NCI-H524 (cell line): ENCODE results near the gene SLITRK4.
A peak's percentile ranks its signal among the peaks of the same experiment; 100 is the strongest.

Source experiments
- DNase-seq, 2 experiments: peaks; one replicate each; lab custom pipeline; 2025; lab: John Stamatoyannopoulos, UW

SLITRK4 gene

GRCh38 chrX:143635915-143636314, at the start of gene SLITRK4:
SLITRK4 (minus strand) TSS chrX:143636101; CDS start chrX:143631108, 4,993 bp downstream.
- DNase-seq, result peak; percentile 15 to 47

- DNase-seq, result peak in 1 of 2 experiments; percentile 20
Observed at GRCh38 chrX:143683486-143683885, 47.6 kb upstream of the SLITRK4 start.

- DNase-seq, result peak in 1 of 2 experiments; percentile 41
Observed at GRCh38 chrX:143674926-143675325, 39.0 kb upstream of the SLITRK4 start.

- DNase-seq, result peak; percentile 28 to 55
Observed at GRCh38 chrX:143669395-143669794, 33.5 kb upstream of the SLITRK4 start.

GRCh38 chrX:143664302-143664701, 28.4 kb upstream of the SLITRK4 start:
- peak in 1 of 2 experiments; percentile 28 for DNase-seq

GRCh38 chrX:143663755-143664154, 27.9 kb upstream of the SLITRK4 start:
- peak in 1 of 2 experiments; percentile 62 for DNase-seq

- DNase-seq, result peak; percentile 79 to 93
Observed at GRCh38 chrX:143661286-143661685, 25.4 kb upstream of the SLITRK4 start.

- peak; percentile 60 to 69 for DNase-seq
Observed at GRCh38 chrX:143648705-143649104, 12.8 kb upstream of the SLITRK4 start.

GRCh38 chrX:143642426-143642825, 6.5 kb upstream of the SLITRK4 start:
- DNase-seq, result no peak

GRCh38 chrX:143636831-143637230, 930 bp upstream of the SLITRK4 start:
- no peak for DNase-seq

- DNase-seq, result peak; percentile 41 to 49
Observed at GRCh38 chrX:143634663-143635455, 1.0 kb downstream of the SLITRK4 start.

- DNase-seq, result peak in 1 of 2 experiments; percentile 44
Observed at GRCh38 chrX:143634309-143634662, 1.6 kb downstream of the SLITRK4 start.

GRCh38 chrX:143633461-143634308, 2.2 kb downstream of the SLITRK4 start:
- DNase-seq, result peak; percentile 29 to 54

- DNase-seq, result peak in 1 of 2 experiments; percentile 24
Observed at GRCh38 chrX:143632625-143633410, 3.1 kb downstream of the SLITRK4 start.

- DNase-seq, result no peak
Observed at GRCh38 chrX:143623657-143624056, 12.2 kb downstream of the SLITRK4 start.

GRCh38 chrX:143621276-143621675, 14.6 kb downstream of the SLITRK4 start:
- no peak for DNase-seq

GRCh38 chrX:143615851-143616250, 20.1 kb downstream of the SLITRK4 start:
- DNase-seq, result no peak

GRCh38 chrX:143601809-143602208, 34.1 kb downstream of the SLITRK4 start:
- DNase-seq, result no peak

GRCh38 chrX:143581240-143581639, 54.7 kb downstream of the SLITRK4 start:
- no peak for DNase-seq

GRCh38 chrX:143580266-143580665, 55.6 kb downstream of the SLITRK4 start:
- DNase-seq, result no peak
